GM23248 (cell line): Measurements from ENCODE around the gene RABL6. TPM values are rescaled to one million over a fixed set of nuclear protein-coding genes. Genes with fewer than 3 reads are reported as not detected.

Source experiments
- DNase-seq: peaks from one replicate; pipeline ENCODE4 v3.0.0-alpha.2; 2015
- H2AFZ ChIP-seq: fragments of 200-600 bp; sonication (generic); 2 replicates; pipeline ENCODE4 v1.6.1; 2016; ENCODE audit warnings: antibody characterized with exemption
- H3F3A ChIP-seq: fragments of 200-600 bp; sonication (generic); 2 replicates; pipeline ENCODE4 v1.6.1; 2016; ENCODE audit warnings: mild to moderate bottlenecking, antibody characterized with exemption, mixed run types; ENCODE audit not compliant: insufficient read depth
- H3K27ac ChIP-seq: fragments of 200-600 bp; sonication (generic); 2 replicates; pipeline ENCODE4 v1.5.1; 2016; ENCODE audit warnings: mild to moderate bottlenecking
- H3K27me3 ChIP-seq: fragments of 200-600 bp; sonication (generic); replicated peaks from 2 replicates; pipeline ENCODE4 v1.6.1; 2016; ENCODE audit warnings: mild to moderate bottlenecking; ENCODE audit not compliant: insufficient read depth
- H3K36me3 ChIP-seq: fragments of 200-600 bp; sonication (generic); 2 replicates; pipeline ENCODE4 v1.6.1; 2016; ENCODE audit warnings: low read depth, mild to moderate bottlenecking
- H3K4me1 ChIP-seq: fragments of 200-600 bp; sonication (generic); 2 replicates; pipeline ENCODE4 v1.6.1; 2016; ENCODE audit warnings: mild to moderate bottlenecking; ENCODE audit not compliant: insufficient read depth
- H3K4me2 ChIP-seq: fragments of 200-600 bp; sonication (generic); one replicate; pipeline ENCODE4 v1.6.1; 2016; ENCODE audit warnings: mild to moderate bottlenecking; ENCODE audit not compliant: unreplicated experiment
- H3K4me3 ChIP-seq: fragments of 200-600 bp; sonication (generic); 2 replicates; pipeline ENCODE4 v1.5.1; 2016; ENCODE audit warnings: mild to moderate bottlenecking
- H3K79me2 ChIP-seq: fragments of 200-600 bp; sonication (generic); 2 replicates; pipeline ENCODE4 v1.6.1; 2016; ENCODE audit warnings: mild to moderate bottlenecking; ENCODE audit not compliant: insufficient read depth
- H3K9ac ChIP-seq: fragments of 200-600 bp; sonication (generic); 2 replicates; pipeline ENCODE4 v1.6.1; 2016; ENCODE audit warnings: mild to moderate bottlenecking
- H3K9me2 ChIP-seq: fragments of 200-600 bp; sonication (generic); 2 replicates; pipeline ENCODE4 v1.6.1; 2016; ENCODE audit warnings: mixed run types, mild to moderate bottlenecking, moderate library complexity; ENCODE audit not compliant: insufficient read depth
- H3K9me3 ChIP-seq: fragments of 200-600 bp; sonication (generic); one replicate; pipeline ENCODE4 v1.6.1; 2017; ENCODE audit warnings: low read depth
- H4K20me1 ChIP-seq: fragments of 200-600 bp; sonication (generic); 2 replicates; pipeline ENCODE4 v1.6.0; 2016; ENCODE audit not compliant: insufficient read depth
- EZH2 ChIP-seq: fragments of 200-600 bp; sonication (generic); IDR thresholded peaks from 2 replicates; pipeline ENCODE4 v1.6.1; 2018; ENCODE audit warnings: antibody characterized with exemption, mild to moderate bottlenecking; ENCODE audit not compliant: insufficient read depth, poor library complexity, severe bottlenecking
- EZH2phosphoT487 ChIP-seq: fragments of 200-600 bp; sonication (generic); IDR thresholded peaks from 2 replicates; pipeline ENCODE4 v1.6.1; 2018; ENCODE audit warnings: antibody characterized with exemption, moderate library complexity, mild to moderate bottlenecking, low read depth; ENCODE audit not compliant: insufficient read depth
- WGBS, 2 experiments: methylation state at CpG; one replicate each; pipeline ENCODE4 v1.1.6; 2015 to 2017; ENCODE audit warnings: low lambda C conversion rate in 2 of 2, low coverage in 1 of 2; ENCODE audit errors: missing lambda C conversion rate in 2 of 2; 5-methylcytosine and 5-hydroxymethylcytosine counted together
- in situ Hi-C: fragments of 300-500 bp; cut with MboI; formaldehyde crosslinking; loops from 2 replicates; pipeline ENCODE4 v1.15.0; 2020
- polyA plus RNA-seq: library from polyadenylated mRNA; unstranded; fragments of >200 nt; fragmentation: Nextera tagmentation; extraction: Ambion mirVana; gene quantifications from 2 replicates; pipeline ENCODE4 v1.2.1, GENCODE V29; 2016
- total RNA-seq: library from RNA; depleted of rRNA; stranded (reverse); fragments of >200 nt; shearing (Covaris generic); gene quantifications from 2 replicates; pipeline ENCODE4 v1.2.3, GENCODE V29; 2014

Gene RABL6
- total and polyA plus RNA-seq, 2 experiments from 2014 or later = 22.0 to 81.1 TPM

DNA sequence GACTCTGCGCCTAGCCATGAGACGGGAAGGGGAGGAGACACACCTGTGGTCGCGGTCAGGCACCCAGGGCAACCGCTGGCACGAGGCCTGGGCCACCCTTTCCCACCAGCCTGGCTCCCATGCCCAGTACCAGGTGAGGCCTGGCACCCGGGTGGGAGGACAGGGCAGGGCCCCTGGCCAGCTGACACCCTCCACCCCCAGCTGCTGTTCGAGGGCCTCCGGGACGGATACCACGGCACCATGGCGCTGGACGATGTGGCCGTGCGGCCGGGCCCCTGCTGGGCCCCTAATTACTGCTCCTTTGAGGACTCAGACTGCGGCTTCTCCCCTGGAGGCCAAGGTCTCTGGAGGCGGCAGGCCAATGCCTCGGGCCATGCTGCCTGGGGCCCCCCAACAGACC lies 49.4 kb downstream of the RABL6 start:
- Histone ChIP-seq H3K4me2 (no peak overlapping the region), H3K9me3 (no peaks in the 10 kb centered on the region), H3K4me3 (no peak overlapping the region), H4K20me1 (no peaks in the 10 kb centered on the region), H3K79me2 (no peaks in the 10 kb centered on the region), H3K4me1 (no peaks in the 10 kb centered on the region), H3K27ac (no peak overlapping the region), H3F3A (no peaks in the 10 kb centered on the region), H3K9ac (no peak overlapping the region), H3K36me3 (peaks cover under 1% of the 10 kb centered on the region; the same call in 1 of the 2 replicates), H2AFZ (no peak overlapping the region), H3K9me2 (no peaks in the 10 kb centered on the region), H3K27me3 (no peaks in the 10 kb centered on the region)
- DNase-seq = no peak
- 96 to 97% methylated on average over 12 to 18 of the region's 19 CpGs for WGBS, 2 experiments
- TF ChIP-seq EZH2phosphoT487 (no peak), EZH2 (no peak)
- in situ Hi-C loops = no loop called here

- no peaks in the 10 kb centered on the region for H4K20me1 ChIP-seq
- no peak overlapping the region for H3K4me3 ChIP-seq
- no peak for DNase-seq
- no peak overlapping the region for H3K9ac ChIP-seq
- no peak overlapping the region for H2AFZ ChIP-seq
- no peaks in the 10 kb centered on the region for H3K9me2 ChIP-seq
- H3K4me1 ChIP-seq = no peaks in the 10 kb centered on the region
- H3K27me3 ChIP-seq = no peaks in the 10 kb centered on the region
- no peak overlapping the region for H3K27ac ChIP-seq
- no peaks in the 10 kb centered on the region for H3F3A ChIP-seq
- peaks cover 6% of the 10 kb centered on the region; the same call in 1 of the 2 replicates for H3K36me3 ChIP-seq
- no peaks in the 10 kb centered on the region for H3K9me3 ChIP-seq
- in situ Hi-C loops = no loop called here
- H3K4me2 ChIP-seq = no peak overlapping the region
- H3K79me2 ChIP-seq = peaks cover 1% of the 10 kb centered on the region; the same call in 1 of the 2 replicates
- 80 to 88% methylated on average over 16 to 28 of the region's 29 CpGs for WGBS, 2 experiments
- TF ChIP-seq EZH2phosphoT487 (no peak), EZH2 (no peak)
These were observed 50.0 kb downstream of the RABL6 start for GRCh38 chr9:136857581-136858412.

DNA sequence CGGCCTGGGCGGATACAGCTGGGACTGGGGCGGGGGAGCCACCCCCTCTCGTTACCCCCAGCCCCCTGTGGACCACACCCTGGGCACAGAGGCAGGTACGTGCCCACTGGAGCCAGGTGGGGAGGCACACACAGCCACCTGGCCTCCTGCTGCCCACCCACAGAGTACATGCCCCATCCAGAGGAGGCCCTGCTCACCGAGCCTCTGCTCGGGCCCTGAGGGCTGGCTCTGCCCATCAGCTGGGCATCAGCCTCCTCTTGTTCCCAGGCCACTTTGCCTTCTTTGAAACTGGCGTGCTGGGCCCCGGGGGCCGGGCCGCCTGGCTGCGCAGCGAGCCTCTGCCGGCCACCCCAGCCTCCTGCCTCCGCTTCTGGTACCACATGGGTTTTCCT lies 50.7 kb downstream of the RABL6 start:
- no peak for TF ChIP-seq EZH2phosphoT487
- in situ Hi-C loops = no loop called here
- DNase-seq = no peak

GRCh38 chr9:136858844-136859757 lies 51.4 kb downstream of the RABL6 start:
- Histone ChIP-seq H3K27me3 (no peaks in the 10 kb centered on the region), H3F3A (no peaks in the 10 kb centered on the region), H3K4me1 (no peaks in the 10 kb centered on the region), H3K9me3 (no peaks in the 10 kb centered on the region), H3K36me3 (peaks cover 6% of the 10 kb centered on the region), H2AFZ (no peak overlapping the region), H3K9me2 (no peaks in the 10 kb centered on the region), H3K4me3 (no peak overlapping the region), H4K20me1 (no peaks in the 10 kb centered on the region), H3K9ac (peak overlapping the region; percentile 6; the same call in 1 of the 2 replicates), H3K79me2 (peaks cover 14% of the 10 kb centered on the region), H3K4me2 (no peak overlapping the region), H3K27ac (peak overlapping the region; percentile 4)
- DNase-seq = peak; percentile 81
- TF ChIP-seq EZH2 (no peak), EZH2phosphoT487 (no peak)
- 45 to 55% methylated on average over 16 to 20 of the region's 20 CpGs for WGBS, 2 experiments
- in situ Hi-C loops = no loop called here

More for the DNA sequence above, 50.7 kb downstream of the RABL6 start:
- H3F3A ChIP-seq = no peaks in the 10 kb centered on the region
- H3K4me3 ChIP-seq = no peak overlapping the region
- no peaks in the 10 kb centered on the region for H3K9me3 ChIP-seq
- WGBS, 2 experiments = 95 to 97% methylated on average over 13 to 15 of the region's 15 CpGs
- peaks cover 6% of the 10 kb centered on the region for H3K36me3 ChIP-seq
- no peaks in the 10 kb centered on the region for H3K27me3 ChIP-seq
- no peak overlapping the region for H3K27ac ChIP-seq
- peaks cover 8% of the 10 kb centered on the region for H3K79me2 ChIP-seq
- no peak overlapping the region for H2AFZ ChIP-seq
- H3K4me2 ChIP-seq = no peak overlapping the region
- H4K20me1 ChIP-seq = no peaks in the 10 kb centered on the region
- no peak overlapping the region for H3K9ac ChIP-seq
- no peaks in the 10 kb centered on the region for H3K9me2 ChIP-seq
- no peaks in the 10 kb centered on the region for H3K4me1 ChIP-seq
